ENCODE data around the gene MLF2.

Gene MLF2

DNA sequence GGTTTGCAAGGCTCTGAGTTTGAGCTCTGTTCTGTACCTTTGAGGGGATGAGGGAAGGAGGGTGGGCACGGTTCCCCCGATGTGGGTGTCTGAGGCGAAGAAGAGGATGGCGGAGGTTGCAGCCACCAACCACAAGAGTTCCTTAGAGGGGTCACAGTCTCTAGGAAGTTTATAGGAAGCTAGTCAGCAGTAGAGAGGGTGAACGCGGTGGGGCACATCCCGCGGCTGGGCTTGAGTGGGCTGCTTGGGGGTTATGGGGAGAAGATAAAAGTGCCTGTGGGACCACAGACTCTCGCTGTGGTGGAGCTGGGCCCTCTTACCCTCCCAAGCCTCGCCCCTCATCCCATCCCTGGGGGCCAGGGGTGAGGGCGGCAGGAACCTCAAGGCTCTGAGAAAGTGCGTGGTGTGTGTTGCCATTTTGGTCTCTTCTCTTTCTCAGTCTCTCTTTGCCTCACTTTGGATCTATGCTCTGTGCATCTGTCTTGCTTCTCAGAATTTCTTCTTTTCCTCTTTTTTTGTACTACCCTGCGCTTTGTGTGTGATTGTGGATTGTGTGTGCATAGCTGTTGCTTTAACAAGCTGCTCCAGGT lies 39.1 kb upstream of the MLF2 start:
- TF ChIP-seq, protein P1, sequence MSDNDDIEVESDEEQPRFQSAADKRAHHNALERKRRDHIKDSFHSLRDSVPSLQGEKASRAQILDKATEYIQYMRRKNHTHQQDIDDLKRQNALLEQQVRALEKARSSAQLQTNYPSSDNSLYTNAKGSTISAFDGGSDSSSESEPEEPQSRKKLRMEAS (IDR thresholded peaks at IDR 0.05; ENCODE audit: low read depth, low read length), result 0 out of 2 replicates have a peak, but pooled peaks have one; percentile 33
- TF ChIP-seq, protein P2, sequence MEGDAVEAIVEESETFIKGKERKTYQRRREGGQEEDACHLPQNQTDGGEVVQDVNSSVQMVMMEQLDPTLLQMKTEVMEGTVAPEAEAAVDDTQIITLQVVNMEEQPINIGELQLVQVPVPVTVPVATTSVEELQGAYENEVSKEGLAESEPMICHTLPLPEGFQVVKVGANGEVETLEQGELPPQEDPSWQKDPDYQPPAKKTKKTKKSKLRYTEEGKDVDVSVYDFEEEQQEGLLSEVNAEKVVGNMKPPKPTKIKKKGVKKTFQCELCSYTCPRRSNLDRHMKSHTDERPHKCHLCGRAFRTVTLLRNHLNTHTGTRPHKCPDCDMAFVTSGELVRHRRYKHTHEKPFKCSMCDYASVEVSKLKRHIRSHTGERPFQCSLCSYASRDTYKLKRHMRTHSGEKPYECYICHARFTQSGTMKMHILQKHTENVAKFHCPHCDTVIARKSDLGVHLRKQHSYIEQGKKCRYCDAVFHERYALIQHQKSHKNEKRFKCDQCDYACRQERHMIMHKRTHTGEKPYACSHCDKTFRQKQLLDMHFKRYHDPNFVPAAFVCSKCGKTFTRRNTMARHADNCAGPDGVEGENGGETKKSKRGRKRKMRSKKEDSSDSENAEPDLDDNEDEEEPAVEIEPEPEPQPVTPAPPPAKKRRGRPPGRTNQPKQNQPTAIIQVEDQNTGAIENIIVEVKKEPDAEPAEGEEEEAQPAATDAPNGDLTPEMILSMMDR (IDR thresholded peaks at IDR 0.05; ENCODE audit: low read depth, low read length), result no peak
- TF ChIP-seq POLR2A (IDR thresholded peaks at IDR 0.05; ENCODE audit: extremely low read depth, insufficient read length) (no peak), MYC (IDR thresholded peaks at IDR 0.05; ENCODE audit: low read depth, low read length) (peak; percentile 50; the same call in 1 of the 2 replicates)
- DNase-seq (ENCODE audit: low read depth), result peak; percentile 66
- H3K4me3 ChIP-seq (ENCODE audit: low read depth, low read length), result peak overlapping the region; percentile 70

DNA sequence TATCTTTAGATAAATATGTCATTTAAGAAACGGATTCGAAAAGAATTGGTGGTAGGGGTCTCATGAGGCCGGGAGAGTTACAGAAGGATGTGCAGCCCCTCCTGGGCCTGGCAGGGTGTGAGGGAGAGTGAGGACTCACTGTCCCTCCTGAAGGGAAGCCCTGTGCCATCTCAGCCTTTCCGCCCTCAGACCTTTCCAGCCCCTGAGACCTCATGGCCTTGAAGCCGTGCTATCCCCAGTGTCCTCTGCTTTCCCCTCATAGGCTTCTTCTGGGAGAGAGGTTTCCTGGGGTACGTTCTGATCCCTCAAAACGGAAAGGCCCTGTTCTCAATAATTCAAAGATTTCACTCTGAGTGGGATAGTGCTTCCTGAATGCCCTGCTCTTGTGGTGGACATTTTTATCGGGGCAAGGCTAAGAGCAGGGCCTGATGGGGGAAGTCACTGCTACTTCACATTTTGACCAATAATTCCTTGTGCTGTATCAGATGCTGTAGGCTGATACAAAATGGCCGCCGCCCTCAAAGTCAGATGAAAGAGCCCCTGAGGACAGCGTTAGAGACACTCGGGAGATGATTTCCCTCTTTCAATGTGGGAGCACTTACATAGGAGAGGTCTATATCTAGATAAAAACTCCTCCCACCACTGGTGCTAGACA lies 37.7 kb upstream of the MLF2 start:
- DNase-seq (ENCODE audit: low read depth), result peak; percentile 51
- peak overlapping the region; percentile 83 for H3K4me3 ChIP-seq (ENCODE audit: low read depth, low read length)

DNA sequence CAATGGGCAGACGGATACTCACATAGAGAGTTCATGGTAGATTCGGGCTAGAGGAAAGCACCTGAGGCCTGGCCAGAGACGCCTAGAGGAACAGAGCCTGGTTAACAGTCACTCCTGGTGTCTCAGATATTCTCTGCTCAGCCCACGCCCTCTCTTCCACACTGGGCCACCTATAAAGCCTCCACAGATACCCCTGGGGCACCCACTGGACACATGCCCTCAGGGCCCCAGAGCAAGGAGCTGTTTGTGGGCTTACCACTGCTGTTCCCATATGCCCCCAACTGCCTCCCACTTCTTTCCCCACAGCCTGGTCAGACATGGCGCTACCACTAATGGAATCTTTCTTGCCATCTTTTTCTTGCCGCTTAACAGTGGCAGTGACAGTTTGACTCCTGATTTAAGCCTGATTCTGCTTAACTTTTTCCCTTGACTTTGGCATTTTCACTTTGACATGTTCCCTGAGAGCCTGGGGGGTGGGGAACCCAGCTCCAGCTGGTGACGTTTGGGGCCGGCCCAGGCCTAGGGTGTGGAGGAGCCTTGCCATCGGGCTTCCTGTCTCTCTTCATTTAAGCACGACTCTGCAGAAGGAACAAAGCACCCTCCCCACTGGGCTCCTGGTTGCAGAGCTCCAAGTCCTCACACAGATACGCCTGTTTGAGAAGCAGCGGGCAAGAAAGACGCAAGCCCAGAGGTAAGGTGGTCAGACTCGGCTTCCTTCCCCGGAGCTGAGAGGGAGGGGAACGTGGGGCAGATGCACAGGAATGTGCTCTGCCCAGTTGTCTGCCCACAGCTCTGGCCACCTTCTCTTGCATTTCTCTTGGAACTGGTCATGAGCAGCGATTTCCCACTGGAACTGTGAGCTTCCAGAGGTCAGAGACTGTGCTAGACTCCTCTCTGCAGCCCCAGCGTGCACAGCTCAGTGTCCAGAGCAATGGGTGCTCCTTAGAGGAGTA lies 36.3 kb upstream of the MLF2 start, which contains the start of gene CD4:
CD4 (plus strand) TSS at position 557 of the 953 bp plus-strand sequence. CDS start 10,611 bp downstream, outside the sequence.
- TF ChIP-seq, protein P2 (IDR thresholded peaks at IDR 0.05; ENCODE audit: low read depth, low read length), result no peak
- TF ChIP-seq MYC (IDR thresholded peaks at IDR 0.05; ENCODE audit: low read depth, low read length) (peak; percentile 72), POLR2A (IDR thresholded peaks at IDR 0.05; ENCODE audit: extremely low read depth, insufficient read length) (peak; percentile 95)
- TF ChIP-seq, protein P1 (IDR thresholded peaks at IDR 0.05; ENCODE audit: low read depth, low read length), result peak; percentile 46; the same call in 1 of the 2 replicates
- DNase-seq (ENCODE audit: low read depth), result peak; percentile 93
- peak within 1 kb of the TSS; percentile 83 for H3K4me3 ChIP-seq (ENCODE audit: low read depth, low read length)

More for the DNA sequence above, 37.7 kb upstream of the MLF2 start:
- TF ChIP-seq, protein P2 (IDR thresholded peaks at IDR 0.05; ENCODE audit: low read depth, low read length), result no peak
- TF ChIP-seq MYC (IDR thresholded peaks at IDR 0.05; ENCODE audit: low read depth, low read length), result no peak

DNA sequence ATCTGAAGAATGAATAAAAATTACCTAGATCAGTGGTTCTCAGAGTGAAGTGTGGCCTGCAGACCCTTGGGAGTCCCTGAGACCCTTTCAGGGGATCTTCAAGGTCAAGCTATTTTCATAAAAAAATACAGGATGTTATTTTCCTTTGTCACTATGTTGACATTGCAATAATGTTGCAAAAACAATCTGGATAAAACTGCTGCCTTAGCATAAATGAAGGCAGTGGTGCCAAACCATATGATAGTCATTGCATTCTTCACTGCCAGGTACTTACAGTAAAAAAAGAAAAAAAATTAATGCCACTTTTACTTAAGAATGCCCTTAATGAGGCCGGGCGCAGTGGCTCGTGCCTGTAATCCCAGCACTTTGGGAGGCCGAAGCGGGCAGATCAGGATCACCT lies 34.4 kb upstream of the MLF2 start:
- no peak for TF ChIP-seq MYC (IDR thresholded peaks at IDR 0.05; ENCODE audit: low read depth, low read length)
- TF ChIP-seq, protein P1 (IDR thresholded peaks at IDR 0.05; ENCODE audit: low read depth, low read length), result no peak
- TF ChIP-seq, protein P2 (IDR thresholded peaks at IDR 0.05; ENCODE audit: low read depth, low read length), result no peak
- no peak for TF ChIP-seq POLR2A (IDR thresholded peaks at IDR 0.05; ENCODE audit: extremely low read depth, insufficient read length)
- no peak overlapping the region for H3K4me3 ChIP-seq (ENCODE audit: low read depth, low read length)
- DNase-seq (ENCODE audit: low read depth), result no peak

DNA sequence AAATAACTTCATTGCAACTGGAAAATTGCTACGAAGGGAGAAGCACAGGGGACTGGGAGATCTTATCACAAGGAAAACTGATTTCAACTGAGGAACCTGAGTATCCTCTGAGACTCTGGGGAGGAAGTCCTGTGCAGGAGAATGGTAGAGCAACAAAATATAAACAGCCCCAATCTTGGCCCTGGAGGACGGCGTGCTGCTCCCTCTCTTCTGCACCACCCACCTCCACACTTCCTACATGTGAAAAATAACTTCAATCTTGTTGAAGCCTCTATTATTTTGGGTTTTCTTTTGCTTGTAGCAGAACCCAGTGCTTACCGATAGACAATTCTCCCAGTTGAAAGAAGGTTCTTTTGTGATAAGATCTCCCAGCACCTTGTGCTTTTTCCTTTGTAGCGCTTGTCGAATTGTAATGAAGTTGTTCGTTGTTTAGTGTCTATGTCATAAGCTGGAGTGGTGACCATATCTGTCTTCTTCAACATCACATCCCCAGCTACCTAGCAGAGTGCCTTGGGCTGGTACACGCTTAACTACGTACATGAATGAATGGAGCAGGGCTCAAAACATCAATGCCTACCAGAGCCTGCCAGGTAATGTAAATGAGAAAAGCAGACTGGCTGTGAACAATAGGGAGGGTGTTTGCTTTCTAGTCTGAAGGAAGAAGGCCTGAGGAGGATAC lies 33.6 kb upstream of the MLF2 start:
- TF ChIP-seq MYC (IDR thresholded peaks at IDR 0.05; ENCODE audit: low read depth, low read length), result no peak
- TF ChIP-seq, protein P1 (IDR thresholded peaks at IDR 0.05; ENCODE audit: low read depth, low read length), result no peak
- TF ChIP-seq, protein P2 (IDR thresholded peaks at IDR 0.05; ENCODE audit: low read depth, low read length), result no peak
- TF ChIP-seq POLR2A (IDR thresholded peaks at IDR 0.05; ENCODE audit: extremely low read depth, insufficient read length), result no peak
- no peak for DNase-seq (ENCODE audit: low read depth)
- no peak overlapping the region for H3K4me3 ChIP-seq (ENCODE audit: low read depth, low read length)
